GM21786 (cell line): ENCODE data around the gene CRTC3.
"Not testable (repeated sequence)": the region's sequence is repeated elsewhere in the genome, so short reads cannot be mapped to it uniquely, and the experiment has no call there.

Experiments used
- ATAC-seq: cut with Tn5 transposase; IDR thresholded peaks from one replicate; pipeline ENCODE4 v1.9.1; 2021; ENCODE audit not compliant: unreplicated experiment

CRTC3 gene, protein sequence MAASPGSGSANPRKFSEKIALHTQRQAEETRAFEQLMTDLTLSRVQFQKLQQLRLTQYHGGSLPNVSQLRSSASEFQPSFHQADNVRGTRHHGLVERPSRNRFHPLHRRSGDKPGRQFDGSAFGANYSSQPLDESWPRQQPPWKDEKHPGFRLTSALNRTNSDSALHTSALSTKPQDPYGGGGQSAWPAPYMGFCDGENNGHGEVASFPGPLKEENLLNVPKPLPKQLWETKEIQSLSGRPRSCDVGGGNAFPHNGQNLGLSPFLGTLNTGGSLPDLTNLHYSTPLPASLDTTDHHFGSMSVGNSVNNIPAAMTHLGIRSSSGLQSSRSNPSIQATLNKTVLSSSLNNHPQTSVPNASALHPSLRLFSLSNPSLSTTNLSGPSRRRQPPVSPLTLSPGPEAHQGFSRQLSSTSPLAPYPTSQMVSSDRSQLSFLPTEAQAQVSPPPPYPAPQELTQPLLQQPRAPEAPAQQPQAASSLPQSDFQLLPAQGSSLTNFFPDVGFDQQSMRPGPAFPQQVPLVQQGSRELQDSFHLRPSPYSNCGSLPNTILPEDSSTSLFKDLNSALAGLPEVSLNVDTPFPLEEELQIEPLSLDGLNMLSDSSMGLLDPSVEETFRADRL

GRCh38 chr15:90529371-90530249, at the start of gene CRTC3:
Gene CRTC3, plus strand, starts transcription at chr15:90529923. Its CDS starts 149 bp downstream, at chr15:90530072.
- ATAC-seq, result peak; percentile 73

GRCh38 chr15:90481023-90481422, 48.7 kb upstream of the CRTC3 start:
- no peak for ATAC-seq

GRCh38 chr15:90482124-90483011, 47.4 kb upstream of the CRTC3 start:
- no peak for ATAC-seq

- ATAC-seq, result no peak
Observed at GRCh38 chr15:90483012-90483307, 46.8 kb upstream of the CRTC3 start.

- no peak for ATAC-seq
Observed at GRCh38 chr15:90483637-90484036, 46.1 kb upstream of the CRTC3 start.

DNA sequence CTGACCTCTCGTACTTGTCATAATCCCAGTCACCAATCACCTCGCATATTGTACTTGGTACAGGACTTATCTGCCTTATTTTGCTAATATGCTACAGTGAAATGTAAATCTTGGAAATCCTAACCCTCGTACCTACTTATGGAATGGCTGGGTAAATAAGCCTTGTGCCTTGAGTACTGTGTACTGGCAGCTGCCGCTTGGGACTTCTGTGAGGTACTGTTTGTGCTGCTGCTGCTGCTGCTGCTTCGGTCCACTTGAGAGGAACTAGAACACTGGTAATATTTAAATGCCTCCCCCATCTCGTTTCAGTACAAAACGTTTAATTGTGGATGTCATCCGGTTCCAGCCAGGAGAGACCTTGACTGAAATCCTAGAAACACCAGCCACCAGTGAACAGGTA, 42.5 kb upstream of the CRTC3 start:
- no peak for ATAC-seq

- no peak for ATAC-seq
Observed at GRCh38 chr15:90489514-90489913, 40.2 kb upstream of the CRTC3 start.

DNA sequence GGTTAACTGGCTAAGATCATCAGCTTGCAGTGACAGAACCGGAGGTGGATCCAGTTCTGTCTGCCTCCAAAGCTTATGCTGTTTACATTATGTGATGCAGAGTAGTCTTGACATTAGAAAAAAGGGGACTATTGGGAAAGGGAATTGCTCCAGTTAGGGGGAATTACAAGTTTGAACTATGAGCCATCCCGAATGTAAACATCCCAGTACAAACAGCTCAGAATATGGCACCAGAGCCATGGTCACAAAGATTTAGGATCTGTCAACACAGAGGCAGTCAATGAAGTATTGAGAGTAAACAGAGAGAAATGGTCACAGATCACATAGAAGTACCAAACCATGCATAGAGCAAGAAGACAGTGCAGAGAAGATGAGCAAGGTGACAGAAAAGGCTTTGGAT, 39.8 kb upstream of the CRTC3 start:
- ATAC-seq, result no peak

DNA sequence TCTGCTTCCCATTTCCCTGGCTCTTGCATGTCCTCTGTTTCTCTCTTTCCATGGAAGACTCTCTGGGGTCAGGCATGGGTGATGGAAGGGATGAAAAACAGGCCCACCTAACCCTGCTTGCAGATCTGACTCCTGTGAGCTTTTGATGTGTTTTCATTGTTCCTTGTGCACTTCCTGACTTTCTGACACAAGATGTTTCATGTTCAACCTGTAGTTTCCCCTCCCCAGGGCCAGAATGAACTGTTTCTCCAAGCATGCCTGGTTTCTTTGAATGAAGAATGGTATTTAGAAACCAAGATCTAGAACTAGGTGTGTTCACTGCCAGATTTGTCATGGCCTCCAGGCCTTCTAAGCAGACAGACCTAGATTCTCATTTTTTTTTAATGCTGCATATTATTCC, 36.1 kb upstream of the CRTC3 start:
- no peak for ATAC-seq

- ATAC-seq, result no peak
Observed at GRCh38 chr15:90495067-90495466, 34.7 kb upstream of the CRTC3 start.

GRCh38 chr15:90496791-90497190, 32.9 kb upstream of the CRTC3 start:
- no peak for ATAC-seq

DNA sequence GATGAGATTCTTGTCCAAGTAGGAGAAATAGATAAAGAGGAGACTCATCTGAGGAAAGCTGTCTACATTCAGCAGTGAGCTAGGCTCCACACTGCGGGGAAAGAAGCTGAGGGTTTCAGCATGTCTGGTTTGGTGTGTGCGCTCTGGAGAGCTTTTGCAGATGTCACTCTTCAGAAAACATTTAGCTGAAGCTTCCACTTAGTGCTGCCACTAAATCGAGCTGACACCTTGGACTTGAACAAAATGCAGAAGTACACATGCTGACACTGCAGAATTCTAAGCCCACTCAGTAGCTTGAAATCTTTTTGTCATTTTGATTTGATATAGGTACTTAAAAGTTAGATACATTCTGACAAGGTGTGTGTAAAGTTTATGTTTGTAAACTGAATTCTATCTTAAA, 32.3 kb upstream of the CRTC3 start:
- ATAC-seq, result no peak

DNA sequence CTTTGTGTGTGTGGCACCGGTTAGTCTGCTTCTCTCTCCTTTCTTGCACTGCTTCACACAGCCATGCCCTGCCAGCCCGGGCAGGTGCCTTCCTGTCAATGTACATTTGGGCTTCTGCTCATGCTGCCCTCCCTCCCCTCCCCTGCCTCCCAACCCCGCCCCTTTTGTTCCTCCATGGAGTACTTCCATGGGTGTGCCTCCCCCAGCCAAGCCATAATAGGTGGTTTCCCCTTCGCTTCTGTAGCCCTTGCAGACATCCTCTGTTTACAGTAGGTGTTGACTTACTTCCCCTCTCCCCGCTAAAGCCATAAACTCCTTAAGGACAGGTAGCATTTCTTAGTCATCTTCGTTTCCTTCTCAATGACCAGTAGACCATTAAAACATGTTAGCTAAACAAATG, 31.8 kb upstream of the CRTC3 start:
- no peak for ATAC-seq

GRCh38 chr15:90500171-90500570, 29.6 kb upstream of the CRTC3 start:
- no peak for ATAC-seq

- ATAC-seq, result no peak
Observed at GRCh38 chr15:90501898-90502297, 27.8 kb upstream of the CRTC3 start.

DNA sequence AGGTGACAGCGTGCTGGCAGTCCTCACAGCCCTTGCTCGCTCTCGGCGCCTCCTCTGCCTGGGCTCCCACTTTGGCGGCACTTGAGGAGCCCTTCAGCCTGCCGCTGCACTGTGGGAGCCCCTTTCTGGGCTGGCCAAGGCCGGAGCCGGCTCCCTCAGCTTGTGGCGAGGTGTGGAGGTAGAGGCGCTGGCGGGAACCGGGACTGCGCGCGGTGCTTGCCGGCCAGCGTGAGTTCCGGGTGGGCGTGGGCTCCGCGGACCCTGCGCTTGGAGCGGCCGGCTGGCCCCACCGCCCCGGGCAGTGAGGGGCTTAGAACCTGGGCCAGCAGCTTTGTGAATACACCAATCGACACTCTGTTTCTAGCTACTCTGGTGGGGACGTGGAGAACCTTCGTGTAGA, 18.9 kb upstream of the CRTC3 start:
- not testable (repeated sequence) for ATAC-seq

DNA sequence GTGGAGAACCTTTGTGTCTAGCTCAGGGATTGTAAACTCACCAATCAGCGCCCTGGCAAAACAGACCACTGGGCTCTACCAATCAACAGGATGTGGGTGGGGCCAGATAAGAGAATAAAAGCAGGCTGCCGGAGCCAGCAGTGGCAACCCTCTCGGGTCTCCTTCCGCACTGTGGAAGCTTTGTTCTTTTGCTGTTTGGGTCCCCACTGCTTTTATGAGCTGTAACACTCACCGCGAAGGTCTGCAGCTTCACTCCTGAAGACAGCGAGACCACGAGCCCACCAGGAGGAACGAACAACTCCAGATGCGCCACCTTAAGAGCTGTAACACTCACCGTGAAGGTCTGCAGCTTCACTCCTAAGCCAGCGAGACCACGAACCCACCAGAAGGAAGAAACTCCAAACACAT, 18.5 kb upstream of the CRTC3 start:
- ATAC-seq, result not testable (repeated sequence)

- ATAC-seq, result no peak
Observed at GRCh38 chr15:90512276-90512675, 17.4 kb upstream of the CRTC3 start.

DNA sequence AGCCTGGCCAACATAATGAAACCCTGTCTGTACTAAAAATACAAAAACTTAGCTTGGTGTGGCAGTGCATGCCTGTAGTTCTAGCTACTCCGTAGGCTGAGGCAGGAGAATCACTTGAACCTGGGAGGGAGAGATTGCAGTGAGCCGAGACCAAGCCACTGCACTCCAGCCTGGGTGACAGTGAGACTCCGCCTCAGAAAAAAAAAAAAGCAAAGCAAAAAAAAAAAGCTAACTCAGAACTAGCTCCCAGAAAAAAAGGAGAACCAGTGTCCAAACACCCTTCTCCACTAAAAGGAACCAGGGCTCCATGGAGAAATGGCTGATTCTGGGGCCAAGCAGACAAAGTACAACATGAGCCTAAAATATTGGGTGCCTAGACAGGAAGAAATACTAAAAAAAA, 16.7 kb upstream of the CRTC3 start:
- ATAC-seq, result no peak

- ATAC-seq, result no peak
Observed at GRCh38 chr15:90513448-90513847, 16.3 kb upstream of the CRTC3 start.

DNA sequence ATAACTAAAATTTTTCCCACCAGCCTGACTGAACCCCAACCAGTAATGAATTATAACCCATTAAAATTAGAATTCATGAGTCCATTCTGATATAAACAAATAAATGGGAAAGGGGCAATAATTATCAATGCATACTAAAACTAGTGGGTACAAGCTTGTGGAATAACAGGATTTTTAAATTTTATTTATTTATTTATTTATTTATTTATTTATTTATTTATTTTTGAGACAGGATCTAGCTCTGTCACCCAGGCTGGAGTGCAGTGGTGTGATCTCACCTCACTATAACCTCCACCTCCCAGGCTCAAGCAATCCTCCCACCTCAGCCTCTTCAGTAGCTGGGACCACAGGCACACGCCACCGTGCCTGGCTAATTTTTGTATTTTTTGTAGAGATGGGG, 15.8 kb upstream of the CRTC3 start:
- ATAC-seq, result not testable (repeated sequence)
